Endothelial cell of umbilical vein (primary cell): Measurements from ENCODE around the gene FOXP1. TPM values are rescaled to one million over a fixed set of nuclear protein-coding genes. Genes with fewer than 3 reads are reported as not detected.

ENCODE experiments used
- BruUV-seq: library from RNA; stranded (reverse); fragments of 400-500 nt; replicated peaks from 2 replicates; lab custom pipeline; 2021; lab: Mats Ljungman, UMichigan
- CTCF ChIA-PET: fragments of 300-600, 350-600 bp; sonication (Branson Sonifier 250); formaldehyde crosslinking; loops from one replicate; lab custom pipeline; 2021; ENCODE audit warnings: antibody characterized with exemption, inconsistent platforms; lab: Charles Lee
- POLR2A ChIA-PET: fragments of 300-600, 350-600 bp; sonication (Branson Sonifier 250); formaldehyde crosslinking; loops from one replicate; lab custom pipeline; 2021; ENCODE audit warnings: antibody characterized with exemption, inconsistent platforms; lab: Charles Lee
- DNase-seq: peaks from one replicate; pipeline ENCODE4 v3.0.0-alpha.2; 2011; ENCODE audit warnings: low read depth, low spot score
- FAIRE-seq: peaks from 2 replicates; lab custom pipeline; 2011; peaks lifted over from hg19 to GRCh38; lab: Jason Lieb, UNC
- H2AFZ ChIP-seq: 2 replicates; pipeline ENCODE4 v1.6.0; 2012; ENCODE audit warnings: low read depth, low read length, control low read depth, inconsistent platforms
- H3K27ac ChIP-seq: 2 replicates; pipeline ENCODE4 v1.5.1; 2011; ENCODE audit warnings: low read depth, mild to moderate bottlenecking, control low read depth, low read length, moderate library complexity; ENCODE audit not compliant: insufficient read depth
- H3K27me3 ChIP-seq, 2 experiments: 2 replicates each; pipeline versions ENCODE4 v1.6.0 to v1.6.1; 2011; ENCODE audit warnings: low read length in 2 of 2, mixed read lengths in 1 of 2; ENCODE audit not compliant: control insufficient read depth in 2 of 2, insufficient read depth in 2 of 2
- H3K36me3 ChIP-seq, 2 experiments: 2 replicates in 1 of 2; 3 replicates in 1 of 2; pipeline ENCODE4 v1.5.1; 2011; ENCODE audit warnings: low read length in 2 of 2, mild to moderate bottlenecking in 1 of 2, moderate library complexity in 1 of 2; ENCODE audit not compliant: control insufficient read depth in 2 of 2, insufficient read depth in 2 of 2; ENCODE audit errors: extremely low read depth in 1 of 2
- H3K4me1 ChIP-seq: 3 replicates; pipeline ENCODE4 v1.5.1; 2011; ENCODE audit warnings: mild to moderate bottlenecking, low read length; ENCODE audit not compliant: control insufficient read depth, insufficient read depth; ENCODE audit errors: extremely low read depth
- H3K4me2 ChIP-seq: 2 replicates; pipeline ENCODE4 v1.6.1; 2011; ENCODE audit warnings: low read length, control low read depth, mixed read lengths; ENCODE audit not compliant: insufficient read depth
- H3K4me3 ChIP-seq, 3 experiments: fragments of 200-600 bp in 1 of 3; sonication (generic), shearing (Covaris generic) in 1 of 3; replicated peaks in 1 of 3; 2 replicates each; pipeline ENCODE4 v1.5.1; 2011 to 2016; ENCODE audit warnings: control low read depth in 3 of 3, low read length in 3 of 3, mild to moderate bottlenecking in 2 of 3, inconsistent platforms in 1 of 3, low read depth in 1 of 3, moderate library complexity in 1 of 3; ENCODE audit not compliant: insufficient read depth in 1 of 3
- H3K79me2 ChIP-seq: 2 replicates; pipeline ENCODE4 v1.6.0; 2012; ENCODE audit warnings: low read length, inconsistent platforms; ENCODE audit not compliant: control insufficient read depth, insufficient read depth
- H3K9ac ChIP-seq: replicated peaks from 2 replicates; pipeline ENCODE3; 2011; ENCODE audit warnings: low read length, control low read depth; ENCODE audit not compliant: insufficient read depth; ENCODE audit errors: extremely low read depth
- H3K9me1 ChIP-seq: replicated peaks from 3 replicates; pipeline ENCODE4 v1.6.0; 2011; ENCODE audit warnings: mild to moderate bottlenecking, low read length; ENCODE audit not compliant: control insufficient read depth, insufficient read depth; ENCODE audit errors: extremely low read depth
- H3K9me3 ChIP-seq: replicated peaks from 2 replicates; pipeline ENCODE4 v1.5.1; 2012; ENCODE audit warnings: low read length, inconsistent platforms; ENCODE audit not compliant: control insufficient read depth, insufficient read depth
- H4K20me1 ChIP-seq: replicated peaks from 2 replicates; pipeline ENCODE3; 2011; ENCODE audit warnings: mild to moderate bottlenecking, low read length; ENCODE audit not compliant: control insufficient read depth, insufficient read depth; ENCODE audit errors: extremely low read depth
- CTCF ChIP-seq, 2 donors: IDR thresholded peaks; 1 replicate in 1 of 2; 2 replicates in 1 of 2; pipeline ENCODE4 v1.5.1; 2011; ENCODE audit warnings: low read length in 2 of 2, mild to moderate bottlenecking in 2 of 2, moderate library complexity in 2 of 2, control low read depth in 1 of 2, inconsistent platforms in 1 of 2, low read depth in 1 of 2; ENCODE audit not compliant: insufficient read depth in 1 of 2; ENCODE audit errors: extremely low read depth in 1 of 2
- EZH2 ChIP-seq: IDR thresholded peaks from 2 replicates; pipeline ENCODE4 v1.6.1; 2012; ENCODE audit warnings: borderline replicate concordance, low read depth, mild to moderate bottlenecking, moderate library complexity, low read length, inconsistent platforms; ENCODE audit not compliant: severe bottlenecking
- MYC ChIP-seq: IDR thresholded peaks from one replicate; pipeline ENCODE4 v1.6.1; 2011; ENCODE audit warnings: mild to moderate bottlenecking, low read depth, low read length
- dilution Hi-C: fragments of 300-500 bp; cut with MboI; formaldehyde crosslinking; loops from one replicate; pipeline ENCODE4 v1.15.0; 2019; ENCODE audit warnings: low sequenced_read_pairs; ENCODE audit not compliant: extremely low pct_ligation_motif_present
- intact Hi-C: fragments of 100-400 bp; cut with micrococcal nuclease; formaldehyde crosslinking; loops from one replicate; pipeline ENCODE4 v1.10.0; 2022
- polyA plus RNA-seq, 4 experiments: library from polyadenylated mRNA; depleted of rRNA in 3 of 4; stranded (reverse) in 3 of 4; unstranded in 1 of 4; fragments of >200 nt; gene quantifications; 2 replicates each; pipeline versions ENCODE4 v1.2.1 to v1.2.3, GENCODE V29; 2011 to 2012; ENCODE audit warnings: missing spikeins in 1 of 4
- total RNA-seq: library from RNA; stranded (reverse); gene quantifications from 2 replicates; pipeline ENCODE4 v1.2.3, GENCODE V29; 2021

Gene FOXP1
- total and polyA plus RNA-seq, 2 donors (not counting 3 experiments of a cell fraction or from before 2014, with no cell fraction given) = 41.0 to 107 TPM

- no peak for FAIRE-seq
Measured at GRCh38 chr3:70970171-70970570, 613.4 kb downstream of the FOXP1 start.

More at GRCh38 chr3:70970171-70970570, 613.4 kb downstream of the FOXP1 start:
- Histone ChIP-seq H3K36me3 (peaks cover 25 to 27% of the 10 kb centered on the region in 2 experiments), H4K20me1 (no peaks in the 10 kb centered on the region), H3K27ac (no peak overlapping the region), H3K9ac (no peak overlapping the region), H3K4me3 (no peak overlapping the region), H3K27me3 (no peaks in the 10 kb centered on the region), H3K9me3 (no peaks in the 10 kb centered on the region), H3K4me2 (no peak overlapping the region), H2AFZ (no peak overlapping the region), H3K79me2 (no peaks in the 10 kb centered on the region), H3K4me1 (no peaks in the 10 kb centered on the region), H3K9me1 (no peaks in the 10 kb centered on the region)
- dilution Hi-C loops (no loop called here), intact Hi-C loops (no loop called here)
- ChIA-PET CTCF (interaction anchor here (0.6 to 1.4 kb wide), 3 partner anchors 11 to 52 kb away, joined by 3 to 4 read pairs (median 3); no protein-coding TSS in a partner anchor), POLR2A (no interaction called here)
- no peak for DNase-seq
- TF ChIP-seq CTCF (IDR thresholded peaks at IDR 0.05; ENCODE audit: extremely low read depth in 1 of 2, insufficient read depth in 1 of 2, low read depth in 1 of 2, low read length in 2 of 2) (no peak), EZH2 (no peak), MYC (no peak)
- no TSS peak for BruUV-seq
